ENCODE measurements around the gene PLD3. TPM values are rescaled to one million over a fixed set of nuclear protein-coding genes. Genes with fewer than 3 reads are reported as not detected.

Gene PLD3
- total RNA-seq, 2 donors from 2014 or later: 328 to 639 TPM

Small RNAs within 50 kb of the gene (microRNA-seq; reads per million reads assigned to microRNA genes)
- gene MIR6796: not detected

Small RNAs within 50 kb of the gene (small RNA-seq; reads per million reads assigned to genes)
- gene MIR6796 (0 to 0.10 reads per million in 2 donors), gene RF00019 (0 reads per million in 2 donors), gene RNU6-945P (0 reads per million in 2 donors)

Other genes with a start within 250 kb of the PLD3 start
- 10 to 100 TPM; 10.5 to 23.8 TPM for gene MAP3K10, start 157.3 kb upstream of the PLD3 start, total RNA-seq
- not detected for gene TTC9B, start 130.3 kb upstream of the PLD3 start, total RNA-seq
- under 1 TPM; 0.82 to 0.85 TPM for gene CCNP, start 122.0 kb upstream of the PLD3 start, total RNA-seq
- 100 to 1,000 TPM in 1 of 2 donors, 10 to 100 TPM in 1; 95.3 to 171 TPM for gene AKT2, start 63.4 kb upstream of the PLD3 start, total RNA-seq
- gene C19orf47, start 298 bp upstream of the PLD3 start, total RNA-seq: 10 to 100 TPM; 20.8 to 27.3 TPM
- 1 to 10 TPM in 1 of 2 donors, under 1 TPM in 1; 0.14 to 2.6 TPM for gene HIPK4, start 41.5 kb downstream of the PLD3 start, total RNA-seq
- 10 to 100 TPM in 1 of 2 donors, 1 to 10 TPM in 1; 4.1 to 10.7 TPM for gene PRX, start 64.7 kb downstream of the PLD3 start, total RNA-seq
- gene SERTAD1, start 77.3 kb downstream of the PLD3 start, total RNA-seq: 10 to 100 TPM; 15.9 to 19.5 TPM
- gene SERTAD3, start 95.6 kb downstream of the PLD3 start, total RNA-seq: 10 to 100 TPM; 22.7 to 37.3 TPM
- 100 to 1,000 TPM; 101 to 261 TPM for gene BLVRB, start 117.0 kb downstream of the PLD3 start, total RNA-seq
- 10 to 100 TPM in 1 of 2 donors, 1 to 10 TPM in 1; 5.2 to 21.9 TPM for gene SPTBN4, start 118.3 kb downstream of the PLD3 start, total RNA-seq
- gene SHKBP1, start 228.2 kb downstream of the PLD3 start, total RNA-seq: 10 to 100 TPM; 54.6 to 91.6 TPM